Neural progenitor cell (in vitro differentiated cells): ENCODE results near the gene CFAP45. TPM values are rescaled to one million over a fixed set of nuclear protein-coding genes. Genes with fewer than 3 reads are reported as not detected.

Experiments
- DNase-seq: peaks from one replicate; pipeline ENCODE4 v3.0.0-alpha.2; 2016; ENCODE audit warnings: low spot score
- H2AFZ ChIP-seq: fragments of 200-600 bp; sonication (generic); replicated peaks from 2 replicates; pipeline ENCODE4 v1.6.1; 2016; ENCODE audit warnings: antibody characterized with exemption
- H3F3A ChIP-seq: fragments of 200-600 bp; sonication (generic); 2 replicates; pipeline ENCODE4 v1.6.1; 2016; ENCODE audit warnings: antibody characterized with exemption, low read depth
- H3K27ac ChIP-seq: fragments of 200-600 bp; sonication (generic); 2 replicates; pipeline ENCODE4 v1.5.1; 2016; ENCODE audit warnings: mild to moderate bottlenecking
- H3K27me3 ChIP-seq: fragments of 200-600 bp; sonication (generic); 2 replicates; pipeline ENCODE4 v1.6.1; 2016; ENCODE audit warnings: mild to moderate bottlenecking, moderate library complexity
- H3K36me3 ChIP-seq: fragments of 200-600 bp; sonication (generic); 2 replicates; pipeline ENCODE4 v1.5.1; 2016
- H3K4me1 ChIP-seq: fragments of 200-600 bp; sonication (generic); 2 replicates; pipeline ENCODE4 v1.6.1; 2016; ENCODE audit warnings: mixed run types
- H3K4me2 ChIP-seq: fragments of 200-600 bp; sonication (generic); 2 replicates; pipeline ENCODE4 v1.6.1; 2016
- H3K4me3 ChIP-seq: fragments of 200-600 bp; sonication (generic); 2 replicates; pipeline ENCODE4 v1.5.1; 2016
- H3K79me2 ChIP-seq: fragments of 200-600 bp; sonication (generic); 2 replicates; pipeline ENCODE4 v1.6.1; 2016; ENCODE audit warnings: low read depth
- H3K9ac ChIP-seq: fragments of 200-600 bp; sonication (generic); 2 replicates; pipeline ENCODE4 v1.6.1; 2016
- H3K9me3 ChIP-seq: fragments of 200-600 bp; sonication (generic); 2 replicates; pipeline ENCODE4 v1.5.1; 2016; ENCODE audit warnings: low read depth
- H4K20me1 ChIP-seq: fragments of 200-600 bp; sonication (generic); 2 replicates; pipeline ENCODE4 v1.6.1; 2016; ENCODE audit warnings: low read depth
- H3K27ac Mint-ChIP-seq: 3 replicates; pipeline ENCODE4 v1.8.0; 2021; ENCODE audit warnings: mixed read lengths
- H3K27me3 Mint-ChIP-seq: 2 replicates; pipeline ENCODE4 v1.8.0; 2022; ENCODE audit warnings: low read depth, mild to moderate bottlenecking, inconsistent platforms, moderate library complexity, mixed read lengths; ENCODE audit not compliant: insufficient read depth
- H3K36me3 Mint-ChIP-seq: 3 replicates; pipeline ENCODE4 v1.8.0; 2021; ENCODE audit warnings: mixed read lengths
- H3K4me1 Mint-ChIP-seq: 3 replicates; pipeline ENCODE4 v1.8.0; 2021; ENCODE audit warnings: mixed read lengths
- H3K4me3 Mint-ChIP-seq: 3 replicates; pipeline ENCODE4 v1.8.0; 2021; ENCODE audit warnings: mild to moderate bottlenecking, moderate library complexity, mixed read lengths
- H3K9me3 Mint-ChIP-seq: 3 replicates; pipeline ENCODE4 v1.8.0; 2020; ENCODE audit warnings: mixed read lengths
- EZH2 ChIP-seq: fragments of 200-600 bp; sonication (generic); IDR thresholded peaks from 2 replicates; pipeline ENCODE4 v1.6.1; 2017; ENCODE audit warnings: antibody characterized with exemption, mild to moderate bottlenecking, moderate library complexity
- EZH2phosphoT487 ChIP-seq: fragments of 200-600 bp; sonication (generic); IDR thresholded peaks from 2 replicates; pipeline ENCODE4 v1.6.1; 2017; ENCODE audit warnings: antibody characterized with exemption
- total RNA-seq: library from RNA; depleted of rRNA; stranded (reverse); fragments of >200 nt; gene quantifications from 2 replicates; pipeline ENCODE4 v1.2.3, GENCODE V29; 2015; ENCODE audit warnings: low replicate concordance
- TF ChIP-seq, protein P1 (sequence below): fragments of 200-600 bp; sonication (generic); IDR thresholded peaks from 2 replicates; pipeline ENCODE4 v1.5.1; 2017; ENCODE audit warnings: antibody characterized with exemption, mild to moderate bottlenecking

The CFAP45 gene
- total RNA-seq, 1 donor from 2014 or later: not detected

DNA sequence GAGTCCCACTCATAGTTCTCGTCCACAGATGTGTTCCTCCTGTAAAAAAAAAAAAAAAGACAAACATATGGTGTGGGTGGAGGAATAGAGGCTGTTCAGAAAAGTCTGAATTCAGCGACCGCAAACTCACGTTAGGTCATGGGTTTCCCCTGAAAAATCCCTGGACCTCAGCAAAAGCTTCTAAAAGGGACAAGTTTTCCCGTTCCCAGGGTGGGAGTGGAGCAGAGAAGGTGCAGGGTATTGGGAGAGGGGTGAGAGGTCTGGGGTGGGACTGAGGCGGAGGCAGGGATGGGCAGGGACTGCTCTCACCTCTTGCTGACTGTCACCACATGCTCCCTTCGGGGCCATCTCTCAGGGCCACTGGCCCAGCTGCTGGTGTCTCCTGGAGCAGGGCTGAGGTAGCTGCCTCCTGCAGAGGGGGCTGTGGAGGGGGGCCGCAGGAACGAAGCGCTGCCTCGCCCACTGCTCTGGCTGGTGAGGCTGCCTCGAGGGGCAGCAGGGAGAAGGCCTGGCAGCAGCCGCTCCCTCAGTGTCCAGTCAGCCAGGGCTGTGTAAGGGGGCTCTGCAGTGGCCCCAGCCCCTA lies 28.0 kb upstream of the CFAP45 start:
- no peak overlapping the region for H3K27ac Mint-ChIP-seq
- H3K9ac ChIP-seq: no peak overlapping the region
- H3K4me3 Mint-ChIP-seq: no peak overlapping the region
- TF ChIP-seq EZH2 (no peak), EZH2phosphoT487 (no peak)
- TF ChIP-seq, protein P1, sequence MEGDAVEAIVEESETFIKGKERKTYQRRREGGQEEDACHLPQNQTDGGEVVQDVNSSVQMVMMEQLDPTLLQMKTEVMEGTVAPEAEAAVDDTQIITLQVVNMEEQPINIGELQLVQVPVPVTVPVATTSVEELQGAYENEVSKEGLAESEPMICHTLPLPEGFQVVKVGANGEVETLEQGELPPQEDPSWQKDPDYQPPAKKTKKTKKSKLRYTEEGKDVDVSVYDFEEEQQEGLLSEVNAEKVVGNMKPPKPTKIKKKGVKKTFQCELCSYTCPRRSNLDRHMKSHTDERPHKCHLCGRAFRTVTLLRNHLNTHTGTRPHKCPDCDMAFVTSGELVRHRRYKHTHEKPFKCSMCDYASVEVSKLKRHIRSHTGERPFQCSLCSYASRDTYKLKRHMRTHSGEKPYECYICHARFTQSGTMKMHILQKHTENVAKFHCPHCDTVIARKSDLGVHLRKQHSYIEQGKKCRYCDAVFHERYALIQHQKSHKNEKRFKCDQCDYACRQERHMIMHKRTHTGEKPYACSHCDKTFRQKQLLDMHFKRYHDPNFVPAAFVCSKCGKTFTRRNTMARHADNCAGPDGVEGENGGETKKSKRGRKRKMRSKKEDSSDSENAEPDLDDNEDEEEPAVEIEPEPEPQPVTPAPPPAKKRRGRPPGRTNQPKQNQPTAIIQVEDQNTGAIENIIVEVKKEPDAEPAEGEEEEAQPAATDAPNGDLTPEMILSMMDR: no peak
- H3K9me3 ChIP-seq: no peaks in the 10 kb centered on the region
- H2AFZ ChIP-seq: no peak overlapping the region
- no peaks in the 10 kb centered on the region for H3K36me3 ChIP-seq
- H3K4me2 ChIP-seq: no peak overlapping the region
- no peaks in the 10 kb centered on the region for H3F3A ChIP-seq
- DNase-seq: no peak
- peaks cover 28% of the 10 kb centered on the region for H3K27me3 ChIP-seq
- peaks cover 8% of the 10 kb centered on the region for H3K27me3 Mint-ChIP-seq
- H3K79me2 ChIP-seq: no peaks in the 10 kb centered on the region
- H3K9me3 Mint-ChIP-seq: no peaks in the 10 kb centered on the region
- H3K27ac ChIP-seq: no peak overlapping the region
- H3K4me3 ChIP-seq: no peak overlapping the region
- H3K4me1 ChIP-seq: peaks cover 15% of the 10 kb centered on the region
- no peaks in the 10 kb centered on the region for H4K20me1 ChIP-seq
- peaks cover 35% of the 10 kb centered on the region for H3K4me1 Mint-ChIP-seq
- H3K36me3 Mint-ChIP-seq: peaks cover 16% of the 10 kb centered on the region

DNA sequence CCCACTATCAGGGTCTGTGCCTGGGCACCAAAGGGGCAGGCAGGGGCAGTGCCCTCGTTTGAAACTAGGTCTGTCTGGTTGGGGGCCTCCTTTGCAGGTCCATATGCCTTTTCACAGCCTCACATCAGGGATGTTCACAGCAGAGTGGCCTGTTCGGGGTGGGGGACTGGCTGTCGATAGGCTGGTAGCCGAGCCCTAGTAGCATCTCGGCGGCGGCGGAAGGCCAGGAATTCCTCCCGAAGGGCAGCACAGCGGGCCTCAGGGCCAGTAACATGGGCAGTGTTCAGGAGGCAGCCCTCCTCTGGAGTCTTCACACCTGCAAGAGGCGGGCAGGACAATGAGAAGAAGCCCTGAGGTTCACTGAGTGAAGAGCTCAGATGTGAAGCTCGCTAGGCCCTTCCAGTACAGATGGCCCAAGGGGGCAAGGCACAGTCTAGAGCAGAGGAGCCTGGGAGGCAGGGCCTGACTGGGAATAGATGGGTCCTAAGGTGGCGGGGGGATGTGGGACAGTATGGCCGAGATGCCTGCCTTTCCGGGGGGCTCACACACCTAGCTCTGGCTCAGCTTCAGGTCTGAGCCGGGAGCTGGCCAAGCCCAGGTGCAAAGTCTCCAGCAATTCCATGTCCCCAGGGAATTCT lies 27.4 kb upstream of the CFAP45 start:
- H4K20me1 ChIP-seq: no peaks in the 10 kb centered on the region
- peaks cover 28% of the 10 kb centered on the region for H3K27me3 ChIP-seq
- H3K36me3 Mint-ChIP-seq: peaks cover 13% of the 10 kb centered on the region
- H3F3A ChIP-seq: no peaks in the 10 kb centered on the region
- H3K79me2 ChIP-seq: no peaks in the 10 kb centered on the region
- no peak overlapping the region for H3K4me3 Mint-ChIP-seq
- TF ChIP-seq, protein P1: no peak
- no peak for TF ChIP-seq EZH2
- no peak for TF ChIP-seq EZH2phosphoT487
- no peaks in the 10 kb centered on the region for H3K36me3 ChIP-seq
- no peaks in the 10 kb centered on the region for H3K9me3 ChIP-seq
- DNase-seq: no peak
- H3K9ac ChIP-seq: no peak overlapping the region
- H2AFZ ChIP-seq: no peak overlapping the region
- no peak overlapping the region for H3K4me3 ChIP-seq
- H3K9me3 Mint-ChIP-seq: no peaks in the 10 kb centered on the region
- peaks cover 15% of the 10 kb centered on the region for H3K4me1 ChIP-seq
- H3K27me3 Mint-ChIP-seq: peaks cover 8% of the 10 kb centered on the region
- no peak overlapping the region for H3K27ac ChIP-seq
- H3K27ac Mint-ChIP-seq: no peak overlapping the region
- H3K4me2 ChIP-seq: no peak overlapping the region
- peaks cover 33% of the 10 kb centered on the region for H3K4me1 Mint-ChIP-seq

DNA sequence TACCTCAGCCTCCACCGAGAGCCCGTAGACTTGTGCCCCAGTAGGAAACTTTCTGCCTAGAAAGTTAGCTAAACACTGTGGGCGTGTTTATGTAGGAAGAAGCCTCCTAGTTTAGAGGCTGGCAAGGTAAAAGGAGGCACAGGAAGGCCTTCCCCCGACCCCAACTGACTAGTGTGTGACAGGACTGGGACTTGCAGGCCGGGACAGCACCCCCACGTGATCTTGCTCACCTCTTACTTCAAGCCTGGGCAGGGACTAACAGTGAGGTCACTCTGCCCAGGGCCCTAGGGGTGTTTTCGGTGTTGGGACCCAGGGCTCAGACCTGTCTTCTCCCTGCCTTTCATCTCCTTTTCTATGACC lies 25.7 kb upstream of the CFAP45 start:
- no peak for TF ChIP-seq EZH2
- TF ChIP-seq, protein P1: no peak
- TF ChIP-seq EZH2phosphoT487: no peak
- H3K27me3 Mint-ChIP-seq: peaks cover 8% of the 10 kb centered on the region
- Histone ChIP-seq H3K9ac (no peak overlapping the region), H3K9me3 (no peaks in the 10 kb centered on the region), H3K36me3 (no peaks in the 10 kb centered on the region), H4K20me1 (no peaks in the 10 kb centered on the region), H2AFZ (peak overlapping the region; percentile 23), H3K79me2 (no peaks in the 10 kb centered on the region), H3K27ac (no peak overlapping the region), H3K27me3 (peaks cover 28% of the 10 kb centered on the region), H3K4me3 (peak overlapping the region; percentile 50), H3K4me1 (peaks cover 15% of the 10 kb centered on the region), H3F3A (no peaks in the 10 kb centered on the region), H3K4me2 (peak overlapping the region; percentile 82)
- no peak for DNase-seq
- H3K4me1 Mint-ChIP-seq: peaks cover 36% of the 10 kb centered on the region
- peak overlapping the region; percentile 90 for H3K4me3 Mint-ChIP-seq
- H3K36me3 Mint-ChIP-seq: peaks cover 10% of the 10 kb centered on the region
- peak overlapping the region; percentile 53 for H3K27ac Mint-ChIP-seq
- no peaks in the 10 kb centered on the region for H3K9me3 Mint-ChIP-seq
